H1 (cell line): ENCODE results near the gene GRIK4.

Experiments used
- CTCF ChIP-seq, 3 experiments: IDR thresholded peaks; 1 replicate in 2 of 3; 2 replicates in 1 of 3; pipeline versions ENCODE4 v1.5.1 to v1.6.1; 2011; ENCODE audit warnings: low read length in 3 of 3, mild to moderate bottlenecking in 3 of 3, inconsistent platforms in 2 of 3, low read depth in 1 of 3, moderate library complexity in 1 of 3; ENCODE audit not compliant: insufficient read depth in 1 of 3; ENCODE audit errors: control extremely low read depth in 1 of 3
- EP300 ChIP-seq, 2 experiments: IDR thresholded peaks; 1 replicate in 1 of 2; 2 replicates in 1 of 2; pipeline ENCODE4 v1.6.1; 2011 to 2012; ENCODE audit warnings: low read depth in 2 of 2, low read length in 2 of 2, mild to moderate bottlenecking in 2 of 2, borderline replicate concordance in 1 of 2, inconsistent platforms in 1 of 2, moderate library complexity in 1 of 2
- EZH2 ChIP-seq: fragments of 200-600 bp; sonication (generic); IDR thresholded peaks from 2 replicates; pipeline ENCODE4 v1.7.1; 2012; ENCODE audit warnings: low read depth, mild to moderate bottlenecking, moderate library complexity, low read length, inconsistent platforms; ENCODE audit not compliant: severe bottlenecking
- HDAC2 ChIP-seq, 2 experiments: fragments of 300-600 bp in 1 of 2; sonication (generic) in 1 of 2; IDR thresholded peaks; 2 replicates each; pipeline ENCODE4 v1.6.1; 2011 to 2012; ENCODE audit warnings: low read depth in 2 of 2, low read length in 2 of 2, mild to moderate bottlenecking in 2 of 2, moderate library complexity in 2 of 2, borderline replicate concordance in 1 of 2, inconsistent platforms in 1 of 2
- JUN ChIP-seq: IDR thresholded peaks from 2 replicates; pipeline ENCODE4 v1.6.1; 2011; ENCODE audit warnings: low read depth, mild to moderate bottlenecking, improper control_type of control experiment, low read length
- KDM1A ChIP-seq: fragments of 200-600, 300-600 bp; sonication (generic); IDR thresholded peaks from 2 replicates; pipeline ENCODE4 v1.7.1; 2016; ENCODE audit warnings: mild to moderate bottlenecking, low read length, borderline replicate concordance
- POLR2A ChIP-seq, 2 experiments: IDR thresholded peaks; 1 replicate in 1 of 2; 2 replicates in 1 of 2; pipeline ENCODE4 v1.6.1; 2011; ENCODE audit warnings: low read depth in 2 of 2, low read length in 2 of 2, mild to moderate bottlenecking in 2 of 2; ENCODE audit errors: control extremely low read depth in 1 of 2
- RFX5 ChIP-seq: IDR thresholded peaks from 2 replicates; pipeline ENCODE4 v1.6.1; 2011; ENCODE audit warnings: low read depth, low read length, improper control_type of control experiment, borderline replicate concordance
- RXRA ChIP-seq: IDR thresholded peaks from 2 replicates; pipeline ENCODE4 v1.6.1; 2011; ENCODE audit warnings: low read depth, mild to moderate bottlenecking, low read length, moderate library complexity; ENCODE audit not compliant: insufficient read depth
- SP1 ChIP-seq: IDR thresholded peaks from 2 replicates; pipeline ENCODE4 v1.6.1; 2011; ENCODE audit warnings: low read depth, low read length
- SRF ChIP-seq: IDR thresholded peaks from 2 replicates; pipeline ENCODE4 v1.6.1; 2011; ENCODE audit warnings: mild to moderate bottlenecking, low read depth, low read length, moderate library complexity
- TAF1 ChIP-seq: IDR thresholded peaks from 2 replicates; pipeline ENCODE4 v1.6.1; 2011; ENCODE audit warnings: mild to moderate bottlenecking, low read depth, low read length
- TCF12 ChIP-seq: IDR thresholded peaks from 2 replicates; pipeline ENCODE4 v1.6.1; 2011; ENCODE audit warnings: low read depth, mild to moderate bottlenecking, low read length
- TEAD4 ChIP-seq: IDR thresholded peaks from 2 replicates; pipeline ENCODE4 v1.6.1; 2012; ENCODE audit warnings: low read depth, low read length, inconsistent platforms, mixed read lengths

- no peak for TF ChIP-seq EZH2
- no peak for TF ChIP-seq POLR2A (IDR thresholded peaks at IDR 0.05; ENCODE audit: control extremely low read depth in 1 of 2, low read depth in 2 of 2, low read length in 2 of 2)
- TF ChIP-seq JUN, result no peak
- TF ChIP-seq RFX5, result no peak
- no peak for TF ChIP-seq KDM1A
- TF ChIP-seq CTCF (IDR thresholded peaks at IDR 0.05; ENCODE audit: control extremely low read depth in 1 of 3, insufficient read depth in 1 of 3, low read depth in 1 of 3, low read length in 3 of 3), result no peak
- TF ChIP-seq TAF1, result no peak
- no peak for TF ChIP-seq SP1
- no peak for TF ChIP-seq RXRA
- no peak for TF ChIP-seq TEAD4
- no peak for TF ChIP-seq EP300 (IDR thresholded peaks at IDR 0.05; ENCODE audit: borderline replicate concordance in 1 of 2, low read depth in 2 of 2, low read length in 2 of 2)
- TF ChIP-seq SRF, result no peak
- no peak for TF ChIP-seq HDAC2 (IDR thresholded peaks at IDR 0.05; ENCODE audit: borderline replicate concordance in 1 of 2, low read depth in 2 of 2, low read length in 2 of 2)
- TF ChIP-seq TCF12, result no peak
These were observed 240.0 kb downstream of the GRIK4 start for GRCh38 chr11:120751550-120751949.
